HepG2 (cell line): ENCODE data around the gene KRTAP17-1. TPM values are rescaled to one million over a fixed set of nuclear protein-coding genes. Genes with fewer than 3 reads are reported as not detected.

Experiments used
- ATAC-seq: fragments of 200-7000 bp; cut with Tn5 transposase; 3 replicates; pipeline ENCODE4 v1.9.1; 2020; ENCODE audit warnings: mild to moderate bottlenecking, moderate library complexity
- BruUV-seq: library from RNA; stranded (reverse); fragments of 400-500 nt; replicated peaks from 2 replicates; lab custom pipeline; 2021; lab: Mats Ljungman, UMichigan
- CTCF ChIA-PET: fragments of 300-600 bp; formaldehyde crosslinking; extraction: SDS; loops from one replicate; lab custom pipeline; 2021; ENCODE audit warnings: low total read pairs, inconsistent platforms, low intra/inter-chr PET ratio; lab: Yijun Ruan, JAX
- POLR2A ChIA-PET: fragments of 350-600 bp; sonication (Branson Sonifier 250); formaldehyde crosslinking; loops from one replicate; lab custom pipeline; 2020; ENCODE audit warnings: antibody characterized with exemption, inconsistent platforms; lab: Yijun Ruan, JAX
- DNase-seq: peaks from one replicate; pipeline ENCODE4 v3.0.0-alpha.2; 2015; ENCODE audit warnings: low spot score
- FAIRE-seq: peaks from 3 replicates; lab custom pipeline; 2011; peaks lifted over from hg19 to GRCh38; lab: Jason Lieb, UNC
- H2AFZ ChIP-seq: one replicate; pipeline ENCODE4 v1.6.1; 2011; ENCODE audit warnings: low read length, inconsistent platforms
- H3K27ac ChIP-seq: fragments of 300-600 bp; 3 replicates; pipeline ENCODE4 v1.8.0; 2011; ENCODE audit warnings: mixed run types, mild to moderate bottlenecking, mixed read lengths, low read length, inconsistent platforms; ENCODE audit not compliant: insufficient read depth; ENCODE audit errors: extremely low read length
- H3K27me3 ChIP-seq, 2 experiments: fragments of 200-600 bp in 1 of 2; 2 replicates in 1 of 2; 3 replicates in 1 of 2; pipeline versions ENCODE4 v1.6.0 to v1.8.0; 2011; ENCODE audit warnings: low read length in 2 of 2, mild to moderate bottlenecking in 2 of 2, moderate library complexity in 2 of 2, inconsistent platforms in 1 of 2; ENCODE audit not compliant: insufficient read depth in 2 of 2, control insufficient read depth in 1 of 2
- H3K36me3 ChIP-seq, 2 experiments: fragments of 200-600 bp in 1 of 2; replicated peaks in 1 of 2; 2 replicates in 1 of 2; 3 replicates in 1 of 2; pipeline versions ENCODE4 v1.5.1 to v1.8.0; 2011; ENCODE audit warnings: low read length in 2 of 2, inconsistent platforms in 1 of 2; ENCODE audit not compliant: insufficient read depth in 2 of 2, control insufficient read depth in 1 of 2
- H3K4me1 ChIP-seq: 2 replicates; pipeline ENCODE4 v1.5.1; 2012; ENCODE audit warnings: low read length, inconsistent platforms; ENCODE audit not compliant: insufficient read depth
- H3K4me2 ChIP-seq: 2 replicates; pipeline ENCODE4 v1.6.0; 2011; ENCODE audit warnings: low read depth, low read length, inconsistent platforms
- H3K4me3 ChIP-seq, 3 experiments: fragments of 200-600 bp in 1 of 3; sonication (generic), shearing (Covaris generic) in 1 of 3; replicated peaks in 1 of 3; 2 replicates each; pipeline ENCODE4 v1.5.1; 2011 to 2016; ENCODE audit warnings: low read length in 3 of 3, inconsistent platforms in 2 of 3, low read depth in 2 of 3, mild to moderate bottlenecking in 2 of 3, control low read depth in 1 of 3, mixed read lengths in 1 of 3; ENCODE audit not compliant: insufficient read depth in 1 of 3
- H3K79me2 ChIP-seq: one replicate; pipeline ENCODE4 v1.6.1; 2011; ENCODE audit warnings: low read length, inconsistent platforms; ENCODE audit not compliant: insufficient read depth
- H3K9ac ChIP-seq: 2 replicates; pipeline ENCODE4 v1.6.0; 2011; ENCODE audit warnings: mild to moderate bottlenecking, low read depth, low read length, inconsistent platforms; ENCODE audit not compliant: insufficient read depth
- H3K9me3 ChIP-seq: 2 replicates; pipeline ENCODE4 v1.5.1; 2012; ENCODE audit warnings: mild to moderate bottlenecking, low read length
- H4K20me1 ChIP-seq: 2 replicates; pipeline ENCODE4 v1.6.0; 2011; ENCODE audit warnings: inconsistent platforms, mild to moderate bottlenecking, low read length, moderate library complexity; ENCODE audit not compliant: insufficient read depth
- BHLHE40 ChIP-seq: IDR thresholded peaks from 2 replicates; pipeline ENCODE4 v1.6.1; 2011; ENCODE audit warnings: low read length, improper control_type of control experiment
- CEBPG ChIP-seq: IDR thresholded peaks from 2 replicates; pipeline ENCODE4 v1.6.1; 2016
- HNRNPL ChIP-seq: fragments of 200-400 bp; formaldehyde crosslinking; IDR thresholded peaks from 2 replicates; pipeline ENCODE4 v1.6.1; 2017; ENCODE audit warnings: mild to moderate bottlenecking, low read depth, low read length
- NKX3-1 ChIP-seq: sonication (generic); formaldehyde crosslinking; IDR thresholded peaks from 2 replicates; pipeline ENCODE4 v1.5.0; 2020; ENCODE audit warnings: missing genetic modification reagents
- PRDM4 ChIP-seq: sonication (generic); formaldehyde crosslinking; IDR thresholded peaks from 2 replicates; pipeline ENCODE4 v1.9.0; 2021; ENCODE audit warnings: missing genetic modification reagents, borderline replicate concordance
- REST ChIP-seq, 2 experiments: IDR thresholded peaks; 2 replicates each; pipeline ENCODE4 v1.6.1; 2011 to 2012; ENCODE audit warnings: low read length in 2 of 2, borderline replicate concordance in 1 of 2, low read depth in 1 of 2, mild to moderate bottlenecking in 1 of 2, moderate library complexity in 1 of 2
- RFXANK ChIP-seq: IDR thresholded peaks from 2 replicates; pipeline ENCODE4 v1.6.1; 2016
- RNF219 ChIP-seq: sonication (generic); formaldehyde crosslinking; IDR thresholded peaks from 2 replicates; pipeline ENCODE4 v1.5.0; 2020; ENCODE audit warnings: mild to moderate bottlenecking, missing genetic modification reagents
- ZBTB46 ChIP-seq: sonication (generic); formaldehyde crosslinking; IDR thresholded peaks from 2 replicates; pipeline ENCODE4 v1.4.0; 2020; ENCODE audit warnings: mild to moderate bottlenecking, missing genetic modification reagents, borderline replicate concordance
- ZNF10 ChIP-seq: sonication (generic); formaldehyde crosslinking; IDR thresholded peaks from 2 replicates; pipeline ENCODE4 v1.4.0; 2020; ENCODE audit warnings: mild to moderate bottlenecking, low read depth, missing genetic modification reagents, borderline replicate concordance
- ZNF337 ChIP-seq: sonication (generic); formaldehyde crosslinking; IDR thresholded peaks from 2 replicates; pipeline ENCODE4 v1.5.1; 2020; ENCODE audit warnings: missing genetic modification reagents, low read depth, mild to moderate bottlenecking, borderline replicate concordance
- ZNF367 ChIP-seq: sonication (generic); formaldehyde crosslinking; IDR thresholded peaks from 2 replicates; pipeline ENCODE4 v1.4.0; 2020; ENCODE audit warnings: missing genetic modification reagents, borderline replicate concordance
- ZNF570 ChIP-seq: sonication (generic); formaldehyde crosslinking; IDR thresholded peaks from 2 replicates; pipeline ENCODE4 v1.4.0; 2020; ENCODE audit warnings: mild to moderate bottlenecking, missing genetic modification reagents, borderline replicate concordance
- WGBS: methylation state at CpG from one replicate; pipeline ENCODE4 v1.1.6; 2017; ENCODE audit warnings: low lambda C conversion rate; 5-methylcytosine and 5-hydroxymethylcytosine counted together
- in situ Hi-C: cut with HindIII; loops from 2 replicates; pipeline ENCODE4 v1.10.0; 2017; ENCODE audit warnings: low pct_unique_long_range_greater_than_20kb; ENCODE audit not compliant: extremely low pct_ligation_motif_present
- intact Hi-C: fragments of 100-400 bp; cut with micrococcal nuclease; formaldehyde crosslinking; loops from one replicate; pipeline ENCODE4 v1.10.0; 2022; ENCODE audit not compliant: unreplicated experiment
- polyA plus RNA-seq, 8 experiments: library from polyadenylated mRNA; depleted of rRNA in 3 of 8; stranded (reverse) in 7 of 8; unstranded in 1 of 8; fragments of >200 nt; fragmentation: Illumina TruSeq in 4 of 8; extraction: Trizol in 4 of 8; gene quantifications; 2 replicates each; pipeline versions ENCODE4 v1.2.1 to v1.2.3, GENCODE V29; 2011 to 2016; ENCODE audit warnings: low read depth in 4 of 8, missing spikeins in 1 of 8, mixed read lengths in 1 of 8; ENCODE audit not compliant: insufficient read depth in 1 of 8
- total RNA-seq, 5 experiments: library from RNA; depleted of rRNA; stranded (reverse); fragments of >200 nt; fragmentation: Illumina TruSeq; extraction: Trizol; gene quantifications; 2 replicates each; pipeline ENCODE4 v1.2.3, GENCODE V29; 2016; ENCODE audit warnings: low read depth in 1 of 5

The KRTAP17-1 gene
- total and polyA plus RNA-seq, 2 of the 13 experiments (the other 11 are each of a cell fraction or from before 2014, with no cell fraction given) = not detected

DNA sequence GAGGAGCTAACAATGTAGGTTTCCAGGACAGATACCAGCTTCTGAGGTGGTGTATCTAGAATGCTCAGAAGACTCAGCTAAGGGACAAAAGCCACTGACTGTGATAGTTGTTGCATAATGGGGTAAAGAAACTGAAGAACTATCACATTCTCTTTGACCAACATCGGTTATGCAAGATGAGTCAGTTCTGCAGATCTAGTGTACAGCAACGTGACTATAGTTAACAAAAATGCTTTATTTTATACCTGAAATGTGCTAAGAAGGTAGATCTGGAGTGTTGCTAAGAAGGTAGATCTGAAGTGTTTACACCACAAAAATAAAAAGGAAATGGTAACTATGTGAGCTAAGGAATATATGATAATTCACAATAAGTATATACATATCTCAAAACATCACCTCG lies 47.8 kb downstream of the KRTAP17-1 start (continued):
- no peak for TF ChIP-seq ZNF367 (CRISPR knock-in tag)
- no peak for TF ChIP-seq RNF219 (CRISPR knock-in tag)

- 0% methylated on average over 2 of the region's 2 CpGs for WGBS
- Histone ChIP-seq H3K27ac (no peak within 1 kb of the TSS), H3K9me3 (no peaks in the 10 kb centered on the region), H3K36me3 (no peaks in the 10 kb centered on the region), H3K4me3 (no peak within 1 kb of the TSS), H3K79me2 (no peaks in the 10 kb centered on the region), H3K4me2 (no peak within 1 kb of the TSS), H2AFZ (no peak within 1 kb of the TSS), H4K20me1 (no peaks in the 10 kb centered on the region), H3K4me1 (no peaks in the 10 kb centered on the region), H3K27me3 (no peaks in the 10 kb centered on the region; a peak in 1 of 5 replicates), H3K9ac (no peak within 1 kb of the TSS)
- no peak for DNase-seq
- in situ Hi-C loops (no loop called here), intact Hi-C loops (no loop called here)
- POLR2A ChIA-PET = no interaction called here
- CTCF ChIA-PET = no interaction called here
- BruUV-seq = no TSS peak
- no peak for ATAC-seq
- no peak for FAIRE-seq
- no peak for TF ChIP-seq ZBTB46 (CRISPR knock-in tag)
- TF ChIP-seq ZNF10 (CRISPR knock-in tag) = no peak
- no peak for TF ChIP-seq RFXANK (CRISPR knock-in tag)
- TF ChIP-seq HNRNPL = no peak
- no peak for TF ChIP-seq ZNF337 (CRISPR knock-in tag)
- no peak for TF ChIP-seq PRDM4 (CRISPR knock-in tag)
- TF ChIP-seq BHLHE40 = no peak
- TF ChIP-seq ZNF570 (CRISPR knock-in tag) = no peak
- TF ChIP-seq NKX3-1 (CRISPR knock-in tag) = no peak
- TF ChIP-seq REST (IDR thresholded peaks at IDR 0.05; ENCODE audit: borderline replicate concordance in 1 of 2, low read depth in 1 of 2, low read length in 2 of 2) = no peak
- TF ChIP-seq CEBPG (CRISPR knock-in tag) = no peak
These were observed 50.4 kb downstream of the KRTAP17-1 start, which contains the start of gene KRTAP9-6 for GRCh38 chr17:41265078-41265477. Gene KRTAP9-6 (plus strand): TSS chr17:41265378. CDS start chr17:41265378, 0 bp downstream.
